ENCODE measurements around the gene RGL2.

- TF ChIP-seq CTCF (IDR thresholded peaks at IDR 0.05) (peak; percentile 97 to 98 (median 98)), POLR2A (IDR thresholded peaks at IDR 0.05) (no peak)
These were observed 50.6 kb downstream of the RGL2 start for GRCh38 chr6:33247977-33248642.

Data from uterus (tissue), 2 donors.